Mammary epithelial cell (primary cell): ENCODE data around the gene ODF2L.
A peak's percentile ranks its signal among the peaks of the same experiment; 100 is the strongest.

Experiments used
- CTCF ChIP-seq, 2 donors: IDR thresholded peaks in 1 of 2; conservative IDR thresholded peaks in 1 of 2; 2 replicates each; pipeline ENCODE4 v1.5.1; 2011 to 2012; ENCODE audit warnings: inconsistent platforms in 2 of 2, low read length in 2 of 2, mild to moderate bottlenecking in 2 of 2, control low read depth in 1 of 2, low read depth in 1 of 2; ENCODE audit not compliant: insufficient read depth in 1 of 2; ENCODE audit errors: extremely low read depth in 1 of 2
- EZH2 ChIP-seq: IDR thresholded peaks from 2 replicates; pipeline ENCODE4 v1.6.1; 2012; ENCODE audit warnings: low read length, inconsistent platforms, borderline replicate concordance

GRCh38 chr1:86356247-86356646 is 39.9 kb downstream of the ODF2L start:
- TF ChIP-seq CTCF (conservative IDR thresholded peaks at IDR 0.05 in 1 of 2, IDR thresholded peaks at IDR 0.05 in 1 of 2; ENCODE audit: extremely low read depth in 1 of 2, insufficient read depth in 1 of 2, low read depth in 1 of 2, low read length in 2 of 2) = peak in 1 of 2 donors; percentile 13
- no peak for TF ChIP-seq EZH2
